HUES48 (cell line): ENCODE results near the gene BTBD9.

ENCODE experiments used
- H3K27ac ChIP-seq: one replicate; pipeline ENCODE4 v1.7.0; 2013; ENCODE audit warnings: low read depth, low read length, inconsistent platforms
- H3K27me3 ChIP-seq: 2 replicates; pipeline ENCODE4 v1.6.1; 2013; ENCODE audit warnings: mild to moderate bottlenecking, low read length; ENCODE audit not compliant: control insufficient read depth, insufficient read depth
- H3K36me3 ChIP-seq: 2 replicates; pipeline ENCODE4 v1.6.1; 2013; ENCODE audit warnings: low read length; ENCODE audit not compliant: control insufficient read depth, insufficient read depth
- H3K4me1 ChIP-seq: 2 replicates; pipeline ENCODE4 v1.6.1; 2013; ENCODE audit warnings: mild to moderate bottlenecking, low read length; ENCODE audit not compliant: control insufficient read depth, insufficient read depth
- H3K4me3 ChIP-seq: 2 replicates; pipeline ENCODE4 v1.5.1; 2013; ENCODE audit warnings: mild to moderate bottlenecking, low read depth, low read length
- H3K9ac ChIP-seq: 2 replicates; pipeline ENCODE4 v1.6.1; 2013; ENCODE audit warnings: mild to moderate bottlenecking, low read depth, low read length, moderate library complexity
- H3K9me3 ChIP-seq: 2 replicates; pipeline ENCODE4 v1.6.1; 2013; ENCODE audit warnings: low read length; ENCODE audit not compliant: control insufficient read depth, insufficient read depth

The BTBD9 gene

GRCh38 chr6:38378801-38379200, 260.9 kb downstream of the BTBD9 start:
- H3K9ac ChIP-seq: no peak overlapping the region
- H3K4me3 ChIP-seq: no peak overlapping the region
- no peaks in the 10 kb centered on the region for H3K27me3 ChIP-seq
- H3K4me1 ChIP-seq: no peaks in the 10 kb centered on the region
- no peak overlapping the region for H3K27ac ChIP-seq
- no peaks in the 10 kb centered on the region for H3K9me3 ChIP-seq
- no peaks in the 10 kb centered on the region for H3K36me3 ChIP-seq

DNA sequence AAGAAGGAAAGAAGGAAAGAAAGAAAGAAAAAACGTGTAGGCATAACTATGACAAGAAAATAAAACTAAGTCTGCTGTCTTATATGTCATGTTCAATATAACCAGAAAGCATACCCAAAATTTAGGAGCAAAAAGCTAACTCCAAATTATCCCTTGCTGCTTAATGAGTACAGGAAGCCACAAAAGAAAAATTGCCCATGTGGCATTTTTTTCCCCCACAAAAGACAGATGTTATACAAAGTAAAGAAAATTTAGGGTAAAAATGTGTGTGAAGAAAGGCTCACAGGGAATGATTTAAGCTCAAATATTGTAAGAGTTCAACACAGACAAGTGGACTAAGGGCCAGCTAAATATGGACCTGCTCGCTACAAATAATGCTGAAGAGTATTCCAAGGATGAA, 263.8 kb downstream of the BTBD9 start:
- Histone ChIP-seq H3K36me3 (no peaks in the 10 kb centered on the region), H3K4me1 (no peaks in the 10 kb centered on the region), H3K9me3 (no peaks in the 10 kb centered on the region), H3K27ac (no peak overlapping the region), H3K27me3 (no peaks in the 10 kb centered on the region), H3K9ac (no peak overlapping the region), H3K4me3 (no peak overlapping the region)

DNA sequence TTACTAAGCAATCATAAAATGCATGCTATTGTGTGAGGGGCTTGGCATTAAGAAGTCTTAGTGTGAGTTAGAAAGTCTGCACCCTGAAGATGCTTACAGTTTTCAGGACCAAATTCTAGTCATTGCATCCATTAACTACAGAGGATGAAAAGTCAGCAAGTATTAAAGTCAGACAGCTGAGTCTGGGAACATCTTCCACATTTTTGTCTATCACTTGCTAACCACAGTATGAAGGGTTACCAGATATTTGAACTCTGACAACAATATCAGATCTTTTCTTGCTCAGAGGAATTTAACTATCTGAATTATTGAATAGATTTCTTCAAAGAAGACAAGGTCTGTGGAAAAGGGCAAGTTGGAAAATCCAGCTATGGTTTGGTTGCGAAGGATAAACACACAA, 264.4 kb downstream of the BTBD9 start:
- Histone ChIP-seq H3K4me3 (no peak overlapping the region), H3K36me3 (no peaks in the 10 kb centered on the region), H3K4me1 (no peaks in the 10 kb centered on the region), H3K27ac (no peak overlapping the region), H3K9me3 (no peaks in the 10 kb centered on the region), H3K9ac (no peak overlapping the region), H3K27me3 (no peaks in the 10 kb centered on the region)

- Histone ChIP-seq H3K9ac (no peak overlapping the region), H3K36me3 (no peaks in the 10 kb centered on the region), H3K9me3 (no peaks in the 10 kb centered on the region), H3K4me1 (no peaks in the 10 kb centered on the region), H3K27ac (no peak overlapping the region), H3K4me3 (no peak overlapping the region), H3K27me3 (no peaks in the 10 kb centered on the region)
These were observed 267.8 kb downstream of the BTBD9 start for GRCh38 chr6:38371881-38372280.

DNA sequence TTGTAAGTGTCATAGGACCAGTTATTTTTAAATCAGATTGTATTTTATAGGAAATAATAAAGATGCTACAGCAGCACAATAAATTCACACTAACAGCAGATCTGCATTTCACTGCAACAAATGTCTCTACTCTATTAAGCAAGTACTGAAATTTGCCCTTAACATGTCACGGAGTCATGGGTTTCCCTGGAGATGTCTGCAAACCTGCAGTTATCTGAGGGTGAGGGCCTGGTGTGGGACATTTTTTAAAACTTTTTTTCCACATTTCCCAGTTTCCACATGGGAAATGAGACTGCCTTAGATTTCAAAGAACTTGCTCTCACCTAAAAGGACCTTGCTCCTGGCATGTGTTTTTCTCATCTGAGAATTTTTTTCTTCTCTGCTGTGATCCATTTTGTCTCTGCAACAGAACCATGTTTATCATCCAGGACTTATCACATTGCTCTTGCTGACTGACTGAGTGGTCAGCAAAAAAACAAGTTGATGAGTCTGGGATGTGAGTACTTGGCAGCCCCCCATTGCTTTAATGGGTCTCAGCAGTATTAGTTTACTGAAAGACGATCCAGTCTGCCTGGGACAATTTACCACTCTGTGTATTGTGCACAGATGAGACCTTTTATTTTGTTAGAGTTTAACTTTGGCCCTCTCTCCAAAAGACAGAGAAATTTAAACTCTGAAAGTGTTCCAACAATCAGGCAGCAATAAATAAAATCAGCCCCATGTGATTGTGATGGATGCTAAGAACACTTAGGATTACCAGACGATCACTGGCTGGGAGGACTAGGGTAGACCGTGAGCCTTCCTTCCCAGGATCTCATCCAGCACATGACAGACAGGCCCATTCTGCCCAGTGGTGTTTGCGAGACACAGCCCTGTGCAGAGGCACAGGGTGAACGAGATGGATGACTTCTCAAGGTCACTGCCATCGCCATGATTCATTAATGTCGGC, 268.8 kb downstream of the BTBD9 start:
- Histone ChIP-seq H3K9ac (no peak overlapping the region), H3K4me3 (no peak overlapping the region), H3K4me1 (no peaks in the 10 kb centered on the region), H3K27me3 (no peaks in the 10 kb centered on the region), H3K9me3 (no peaks in the 10 kb centered on the region), H3K36me3 (no peaks in the 10 kb centered on the region), H3K27ac (no peak overlapping the region)

DNA sequence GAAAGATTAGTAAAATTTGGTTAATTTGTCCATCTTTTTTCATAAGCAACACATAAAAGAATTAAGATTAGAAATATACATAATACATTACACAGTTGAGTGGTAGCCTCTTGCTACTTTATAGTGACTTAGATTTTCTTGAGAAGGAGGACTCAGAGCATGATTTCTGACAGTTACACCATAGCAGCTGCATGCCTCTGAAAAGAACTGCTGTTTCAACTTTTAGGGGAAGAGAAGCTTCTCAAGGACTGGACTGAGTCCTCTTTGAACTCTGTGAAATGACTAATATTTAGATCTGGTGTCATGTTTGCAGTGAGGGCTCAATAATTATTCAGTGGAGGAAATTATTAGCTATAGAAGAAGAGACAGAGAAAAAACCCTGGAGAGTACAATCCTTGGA, 272.5 kb downstream of the BTBD9 start:
- no peaks in the 10 kb centered on the region for H3K4me1 ChIP-seq
- no peak overlapping the region for H3K27ac ChIP-seq
- no peaks in the 10 kb centered on the region for H3K27me3 ChIP-seq
- H3K4me3 ChIP-seq: no peak overlapping the region
- no peaks in the 10 kb centered on the region for H3K36me3 ChIP-seq
- H3K9me3 ChIP-seq: no peaks in the 10 kb centered on the region
- H3K9ac ChIP-seq: no peak overlapping the region

GRCh38 chr6:38366234-38366633, 273.5 kb downstream of the BTBD9 start:
- Histone ChIP-seq H3K27ac (no peak overlapping the region), H3K36me3 (no peaks in the 10 kb centered on the region), H3K27me3 (no peaks in the 10 kb centered on the region), H3K9me3 (no peaks in the 10 kb centered on the region), H3K4me3 (no peak overlapping the region), H3K9ac (no peak overlapping the region), H3K4me1 (no peaks in the 10 kb centered on the region)

GRCh38 chr6:38364775-38365174, 275.0 kb downstream of the BTBD9 start:
- no peaks in the 10 kb centered on the region for H3K9me3 ChIP-seq
- no peak overlapping the region for H3K9ac ChIP-seq
- H3K4me3 ChIP-seq: no peak overlapping the region
- H3K4me1 ChIP-seq: no peaks in the 10 kb centered on the region
- no peak overlapping the region for H3K27ac ChIP-seq
- no peaks in the 10 kb centered on the region for H3K27me3 ChIP-seq
- H3K36me3 ChIP-seq: no peaks in the 10 kb centered on the region

- H3K4me1 ChIP-seq: no peaks in the 10 kb centered on the region
- H3K27me3 ChIP-seq: no peaks in the 10 kb centered on the region
- H3K9ac ChIP-seq: no peak overlapping the region
- no peaks in the 10 kb centered on the region for H3K36me3 ChIP-seq
- no peak overlapping the region for H3K27ac ChIP-seq
- H3K4me3 ChIP-seq: no peak overlapping the region
- H3K9me3 ChIP-seq: no peaks in the 10 kb centered on the region
These were observed 275.6 kb downstream of the BTBD9 start for GRCh38 chr6:38364127-38364526.

GRCh38 chr6:38355519-38355918, 284.2 kb downstream of the BTBD9 start:
- no peak overlapping the region for H3K4me3 ChIP-seq

DNA sequence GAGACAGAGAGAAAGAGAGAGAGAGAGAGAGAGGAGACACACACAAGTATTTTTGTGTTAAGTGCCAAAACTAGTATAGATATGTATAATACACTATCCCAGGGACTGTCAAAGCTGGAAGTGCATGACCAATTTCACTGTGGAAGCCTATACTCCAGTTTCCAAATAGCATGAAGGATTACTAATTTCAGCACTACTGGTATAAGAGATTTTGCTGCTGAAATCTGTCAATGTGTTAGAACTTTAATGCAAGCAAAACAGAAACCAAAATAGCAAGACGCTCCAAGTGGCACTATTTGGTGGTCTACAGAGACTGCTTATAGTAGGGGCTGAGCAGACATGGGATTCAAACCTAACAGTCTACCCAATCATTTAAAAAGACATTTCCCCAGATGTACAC, 284.8 kb downstream of the BTBD9 start:
- Histone ChIP-seq H3K4me3 (no peak overlapping the region), H3K4me1 (peaks cover 14% of the 10 kb centered on the region), H3K27ac (no peak overlapping the region), H3K9ac (no peak overlapping the region), H3K9me3 (no peaks in the 10 kb centered on the region), H3K27me3 (no peaks in the 10 kb centered on the region), H3K36me3 (no peaks in the 10 kb centered on the region)

More at GRCh38 chr6:38355519-38355918, 284.2 kb downstream of the BTBD9 start:
- Histone ChIP-seq H3K27me3 (no peaks in the 10 kb centered on the region), H3K9ac (no peak overlapping the region), H3K27ac (no peak overlapping the region), H3K4me1 (peaks cover 8% of the 10 kb centered on the region), H3K9me3 (no peaks in the 10 kb centered on the region), H3K36me3 (no peaks in the 10 kb centered on the region)
